Epithelial cell of proximal tubule (primary cell): Measurements from ENCODE around the gene CACNA2D4. TPM values are rescaled to one million over a fixed set of nuclear protein-coding genes. Genes with fewer than 3 reads are reported as not detected.

Experiments
- DNase-seq: peaks from one replicate; pipeline ENCODE4 v3.0.0-alpha.2; 2011; ENCODE audit warnings: low read depth
- H3K4me3 ChIP-seq: 2 replicates; pipeline ENCODE4 v1.5.1; 2011; ENCODE audit warnings: low read depth, mild to moderate bottlenecking, low read length
- total RNA-seq: library from RNA; depleted of rRNA; stranded (reverse); fragments of >200 nt; gene quantifications from 2 replicates; pipeline ENCODE4 v1.2.3, GENCODE V29; 2015
- TF ChIP-seq, protein P1 (sequence below): conservative IDR thresholded peaks from 2 replicates; pipeline ENCODE4 v1.5.1; 2012; ENCODE audit warnings: low read depth, mild to moderate bottlenecking, low read length

The CACNA2D4 gene
- total RNA-seq, 1 donor from 2014 or later: 1.6 TPM

DNA sequence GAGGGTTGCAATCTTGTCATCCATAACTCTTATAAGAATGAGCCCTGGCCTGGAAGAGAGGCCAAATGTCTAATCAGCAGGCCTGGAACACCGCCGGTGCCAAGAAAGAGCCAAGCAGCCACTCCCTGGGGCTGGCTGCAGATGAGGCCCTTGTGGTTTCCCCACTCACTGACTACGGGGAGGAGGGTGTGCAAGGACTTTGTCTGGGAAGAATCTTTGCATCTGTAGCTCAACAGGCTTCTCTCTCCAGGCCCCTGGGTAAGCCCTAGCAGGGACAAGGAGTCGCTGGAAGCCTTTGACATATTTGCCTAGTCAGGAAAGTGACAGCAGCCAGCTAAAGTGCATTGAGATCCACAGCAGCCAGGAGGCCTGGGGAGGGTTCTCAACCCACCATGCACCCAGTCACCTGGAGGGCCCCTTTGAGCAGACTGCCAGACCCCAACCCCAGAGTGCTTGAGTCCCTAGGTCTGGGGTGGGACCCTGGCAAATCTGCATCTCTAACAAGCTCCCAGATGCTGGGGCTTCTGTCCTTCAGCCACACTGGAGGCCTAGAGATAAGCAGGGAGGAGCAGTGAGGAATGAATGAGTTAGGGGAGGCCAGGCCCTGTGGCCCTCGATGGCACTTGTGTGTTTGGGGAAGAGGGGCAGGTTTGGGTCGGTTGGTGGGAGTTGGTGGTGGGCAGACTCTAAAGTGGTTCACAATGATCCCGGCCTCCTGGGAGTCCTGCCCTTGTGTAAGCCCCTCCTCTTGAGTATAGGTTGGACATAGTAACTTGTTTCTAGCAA, 112.0 kb downstream of the CACNA2D4 start:
- H3K4me3 ChIP-seq: no peak overlapping the region
- no peak for DNase-seq
- TF ChIP-seq, protein P1, sequence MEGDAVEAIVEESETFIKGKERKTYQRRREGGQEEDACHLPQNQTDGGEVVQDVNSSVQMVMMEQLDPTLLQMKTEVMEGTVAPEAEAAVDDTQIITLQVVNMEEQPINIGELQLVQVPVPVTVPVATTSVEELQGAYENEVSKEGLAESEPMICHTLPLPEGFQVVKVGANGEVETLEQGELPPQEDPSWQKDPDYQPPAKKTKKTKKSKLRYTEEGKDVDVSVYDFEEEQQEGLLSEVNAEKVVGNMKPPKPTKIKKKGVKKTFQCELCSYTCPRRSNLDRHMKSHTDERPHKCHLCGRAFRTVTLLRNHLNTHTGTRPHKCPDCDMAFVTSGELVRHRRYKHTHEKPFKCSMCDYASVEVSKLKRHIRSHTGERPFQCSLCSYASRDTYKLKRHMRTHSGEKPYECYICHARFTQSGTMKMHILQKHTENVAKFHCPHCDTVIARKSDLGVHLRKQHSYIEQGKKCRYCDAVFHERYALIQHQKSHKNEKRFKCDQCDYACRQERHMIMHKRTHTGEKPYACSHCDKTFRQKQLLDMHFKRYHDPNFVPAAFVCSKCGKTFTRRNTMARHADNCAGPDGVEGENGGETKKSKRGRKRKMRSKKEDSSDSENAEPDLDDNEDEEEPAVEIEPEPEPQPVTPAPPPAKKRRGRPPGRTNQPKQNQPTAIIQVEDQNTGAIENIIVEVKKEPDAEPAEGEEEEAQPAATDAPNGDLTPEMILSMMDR: no peak

DNA sequence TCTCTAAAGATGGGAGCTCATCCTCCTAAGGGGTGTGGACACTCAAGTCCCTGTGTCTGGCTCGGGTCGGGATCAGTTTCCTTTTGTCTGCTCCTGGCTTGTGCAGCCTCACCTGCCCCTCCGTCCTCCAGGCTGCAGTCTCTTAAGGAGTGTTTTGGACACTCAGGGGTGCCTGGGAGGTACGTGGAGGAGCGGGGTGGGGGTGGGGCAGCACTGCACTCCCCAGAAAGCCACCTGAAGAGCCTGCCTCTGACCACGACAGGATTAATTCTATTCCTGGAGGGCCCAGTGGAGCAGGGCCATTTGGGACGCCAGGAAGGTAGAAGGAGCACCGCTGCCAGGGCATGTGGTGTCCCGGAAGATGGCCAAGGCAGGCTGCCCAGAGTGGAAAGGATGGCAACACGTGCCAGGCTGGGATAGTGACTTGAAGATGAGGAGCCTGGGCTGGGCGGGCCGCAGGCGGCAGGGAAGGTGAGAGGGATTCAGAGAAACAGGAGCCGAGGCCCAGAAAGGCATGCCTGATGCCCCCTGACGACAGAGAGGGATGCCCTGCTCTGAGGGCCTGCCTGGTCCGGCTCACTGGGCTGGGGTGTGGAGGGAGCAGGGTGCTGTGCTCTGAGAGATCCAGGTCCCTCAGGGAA, 112.9 kb downstream of the CACNA2D4 start:
- DNase-seq: no peak
- TF ChIP-seq, protein P1: no peak
- H3K4me3 ChIP-seq: no peak overlapping the region

DNA sequence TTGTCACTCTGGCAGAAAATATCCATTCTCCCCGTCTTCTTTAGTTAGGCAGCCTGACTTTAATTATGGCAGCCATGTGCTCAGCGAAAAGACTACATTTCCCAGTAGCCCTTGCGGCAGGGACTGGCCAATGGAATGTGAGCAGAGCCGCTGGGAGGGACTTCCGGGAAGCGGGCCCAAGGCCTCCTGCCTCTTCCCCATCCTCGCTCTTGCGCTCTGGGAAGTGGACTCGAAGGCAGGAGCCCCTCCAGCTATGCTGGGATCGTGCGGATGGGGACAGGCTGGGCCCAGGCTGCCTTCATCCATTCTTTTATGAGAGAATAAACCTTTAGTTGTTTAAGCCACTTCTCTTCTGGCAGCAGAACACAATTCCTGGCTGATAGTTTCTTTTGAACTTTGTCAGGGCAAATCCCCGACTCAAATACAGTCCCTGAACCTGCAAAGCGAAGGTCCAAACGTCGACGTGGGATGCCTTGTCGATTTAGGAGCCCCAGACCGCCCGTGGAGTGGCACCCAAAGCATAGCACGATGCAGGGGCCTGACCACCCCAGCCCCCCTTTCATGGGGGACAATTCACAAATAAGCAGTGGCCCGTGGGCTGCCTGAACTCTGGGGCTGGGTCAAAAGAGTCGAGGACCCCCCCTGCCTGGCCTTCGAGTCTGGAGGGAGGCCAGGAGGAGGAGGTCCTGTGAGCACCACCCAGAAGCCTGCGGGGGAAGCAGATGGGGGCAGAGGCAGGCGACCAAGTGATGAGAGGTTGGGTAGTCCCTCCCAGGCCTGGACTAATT, 113.7 kb downstream of the CACNA2D4 start:
- no peak overlapping the region for H3K4me3 ChIP-seq
- TF ChIP-seq, protein P1: no peak
- no peak for DNase-seq

GRCh38 chr12:1803736-1804135, 114.7 kb downstream of the CACNA2D4 start:
- no peak overlapping the region for H3K4me3 ChIP-seq
- no peak for DNase-seq
- TF ChIP-seq, protein P1: no peak

DNA sequence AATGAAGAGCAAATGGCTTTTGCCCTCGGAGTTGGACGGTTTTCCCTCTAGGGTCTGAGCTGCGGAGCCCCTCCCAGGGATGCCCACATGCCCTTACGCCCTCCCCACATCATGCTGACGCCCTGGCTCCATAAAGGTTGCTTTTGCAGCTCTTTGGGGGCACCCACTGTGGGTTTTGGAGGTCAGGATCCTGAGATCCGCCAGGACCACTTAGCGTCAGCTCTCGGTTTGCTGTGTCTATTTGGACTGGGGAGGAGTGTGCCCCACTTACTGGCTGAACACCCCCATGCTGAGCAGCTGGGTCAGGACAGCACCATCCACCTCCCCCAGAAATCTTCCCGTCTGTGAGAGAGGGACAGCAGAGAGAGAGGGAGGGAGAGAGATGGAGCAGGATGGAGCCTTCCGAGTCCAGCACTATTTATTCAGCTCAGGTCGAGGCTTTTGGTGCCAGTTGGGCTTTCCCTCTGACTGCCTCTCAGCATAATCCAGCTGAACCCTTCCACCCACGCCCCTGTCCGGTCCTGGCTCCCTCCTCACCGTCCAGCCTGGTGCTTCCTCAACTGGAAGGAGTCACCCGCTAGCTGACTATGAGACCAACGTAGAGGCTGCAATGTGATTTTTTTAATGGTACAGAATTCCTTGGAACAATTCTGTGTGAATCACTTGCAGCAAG, 117.0 kb downstream of the CACNA2D4 start:
- no peak overlapping the region for H3K4me3 ChIP-seq
- TF ChIP-seq, protein P1: no peak
- no peak for DNase-seq

GRCh38 chr12:1800401-1801302, 117.8 kb downstream of the CACNA2D4 start:
- TF ChIP-seq, protein P1: peak; percentile 62
- DNase-seq: no peak
- H3K4me3 ChIP-seq: no peak overlapping the region
